B cell (primary cell): ENCODE results near the gene MUTYH. TPM values are rescaled to one million over a fixed set of nuclear protein-coding genes. Genes with fewer than 3 reads are reported as not detected.

Experiments
- ATAC-seq: fragments of 200-7000 bp; cut with Tn5 transposase; one replicate; pipeline ENCODE4 v1.10.0; 2021; ENCODE audit warnings: low read depth, mild to moderate bottlenecking, moderate number of reproducible peaks, moderate library complexity
- CTCF ChIA-PET: fragments of 350-600 bp; sonication (Branson Sonifier 250); formaldehyde crosslinking; loops from one replicate; lab custom pipeline; 2021; ENCODE audit warnings: antibody characterized with exemption, inconsistent platforms; lab: Charles Lee
- POLR2A ChIA-PET: fragments of 350-600 bp; sonication (Branson Sonifier 250); formaldehyde crosslinking; loops from one replicate; lab custom pipeline; 2021; ENCODE audit warnings: antibody characterized with exemption; lab: Charles Lee
- DNase-seq: peaks from one replicate; pipeline ENCODE4 v3.0.0; 2013
- H2AFZ ChIP-seq: 2 replicates; pipeline ENCODE4 v1.6.1; 2012; ENCODE audit warnings: mild to moderate bottlenecking, low read depth, low read length; ENCODE audit not compliant: insufficient read depth, poor library complexity, severe bottlenecking
- H3K27ac ChIP-seq, 2 donors: 1 replicate in 1 of 2; 2 replicates in 1 of 2; pipeline ENCODE4 v1.5.1; 2012 to 2013; ENCODE audit warnings: low read length in 2 of 2, mild to moderate bottlenecking in 2 of 2, moderate library complexity in 1 of 2
- H3K27me3 ChIP-seq, 4 experiments: fragments of 200-600 bp in 1 of 4; sonication (generic) in 1 of 4; replicated peaks in 1 of 4; 1 replicate in 2 of 4; 2 replicates in 2 of 4; pipeline versions ENCODE4 v1.6.1 to v1.7.0; 2013 to 2016; ENCODE audit warnings: low read length in 3 of 4, mild to moderate bottlenecking in 2 of 4, mixed read lengths in 1 of 4, moderate library complexity in 1 of 4; ENCODE audit not compliant: insufficient read depth in 4 of 4, control insufficient read depth in 3 of 4; ENCODE audit errors: control extremely low read depth in 1 of 4
- H3K36me3 ChIP-seq, 2 experiments: replicated peaks in 1 of 2; 1 replicate in 1 of 2; 2 replicates in 1 of 2; pipeline versions ENCODE4 v1.6.1 to v1.7.1; 2013; ENCODE audit warnings: low read length in 1 of 2; ENCODE audit not compliant: insufficient read depth in 2 of 2, control insufficient read depth in 1 of 2; ENCODE audit errors: control extremely low read depth in 1 of 2, extremely low read depth in 1 of 2
- H3K4me1 ChIP-seq, 2 donors: fragments of 200-600 bp in 1 of 2; sonication (generic) in 1 of 2; 1 replicate in 1 of 2; 2 replicates in 1 of 2; pipeline versions ENCODE4 v1.5.1 to v1.6.1; 2013 to 2017; ENCODE audit warnings: low read length in 2 of 2; ENCODE audit not compliant: control insufficient read depth in 2 of 2, insufficient read depth in 2 of 2
- H3K4me2 ChIP-seq: replicated peaks from 2 replicates; pipeline ENCODE3; 2012; ENCODE audit warnings: mild to moderate bottlenecking, low read depth, low read length; ENCODE audit not compliant: poor library complexity, severe bottlenecking
- H3K4me3 ChIP-seq, 5 experiments: fragments of 200-600 bp in 1 of 5; sonication (generic) in 1 of 5; 1 replicate in 3 of 5; 2 replicates in 2 of 5; pipeline versions ENCODE4 v1.5.1 to v1.7.0; 2011 to 2016; ENCODE audit warnings: low read length in 4 of 5, mild to moderate bottlenecking in 4 of 5, low read depth in 2 of 5, control low read depth in 1 of 5, moderate library complexity in 1 of 5; ENCODE audit not compliant: insufficient read depth in 1 of 5; ENCODE audit errors: control extremely low read depth in 1 of 5, extremely low read depth in 1 of 5
- H3K79me2 ChIP-seq: fragments of 200-600 bp; sonication (generic); one replicate; pipeline ENCODE4 v1.6.0; 2016; ENCODE audit warnings: low read length; ENCODE audit not compliant: control insufficient read depth, insufficient read depth
- H3K9ac ChIP-seq: fragments of 200-600 bp; sonication (generic); 2 replicates; pipeline ENCODE4 v1.6.1; 2017; ENCODE audit warnings: mild to moderate bottlenecking, low read length, moderate library complexity
- H3K9me3 ChIP-seq, 3 donors: one replicate each; pipeline versions ENCODE4 v1.6.1 to v1.7.1; 2013; ENCODE audit warnings: low read length in 2 of 3; ENCODE audit not compliant: control insufficient read depth in 2 of 3, insufficient read depth in 1 of 3; ENCODE audit errors: control extremely low read depth in 1 of 3
- H4K20me1 ChIP-seq: 2 replicates; pipeline ENCODE4 v1.6.0; 2012; ENCODE audit warnings: mild to moderate bottlenecking, low read length; ENCODE audit not compliant: insufficient read depth, control insufficient read depth, poor library complexity, severe bottlenecking
- H3K27ac Mint-ChIP-seq: one replicate; pipeline ENCODE4 v1.8.0; 2021; ENCODE audit warnings: mixed read lengths
- H3K27me3 Mint-ChIP-seq: one replicate; pipeline ENCODE4 v1.8.0; 2021; ENCODE audit warnings: mixed read lengths
- H3K4me1 Mint-ChIP-seq: one replicate; pipeline ENCODE4 v1.8.0; 2021; ENCODE audit warnings: mixed read lengths
- H3K4me3 Mint-ChIP-seq: one replicate; pipeline ENCODE4 v1.8.0; 2021; ENCODE audit warnings: mixed read lengths
- H3K9me3 Mint-ChIP-seq: one replicate; pipeline ENCODE4 v1.8.0; 2022; ENCODE audit warnings: mixed read lengths; ENCODE audit not compliant: insufficient read depth
- CTCF ChIP-seq: fragments of 200-600 bp; IDR thresholded peaks from one replicate; pipeline ENCODE4 v1.8.0; 2022; ENCODE audit warnings: antibody characterized with exemption, mild to moderate bottlenecking
- EZH2 ChIP-seq: IDR thresholded peaks from 2 replicates; pipeline ENCODE4 v1.6.1; 2012; ENCODE audit warnings: borderline replicate concordance, low read depth, mild to moderate bottlenecking, moderate library complexity, low read length; ENCODE audit not compliant: insufficient read depth, poor library complexity, severe bottlenecking
- WGBS: methylation state at CpG from one replicate; pipeline ENCODE4 v1.1.5; 2013; ENCODE audit warnings: missing lambda C conversion rate; ENCODE audit not compliant: insufficient coverage; 5-methylcytosine and 5-hydroxymethylcytosine counted together
- intact Hi-C: fragments of 100-400 bp; cut with micrococcal nuclease; formaldehyde crosslinking; loops from one replicate; pipeline ENCODE4 v1.10.0; 2022
- polyA plus RNA-seq: library from polyadenylated mRNA; depleted of rRNA; stranded (reverse); fragments of >200 nt; gene quantifications from 2 replicates; pipeline ENCODE4 v1.2.3, GENCODE V29; 2012
- total RNA-seq, 2 donors: library from RNA; stranded (reverse); fragments of 120-200 nt in 1 of 2; gene quantifications; 1 replicate in 1 of 2; 2 replicates in 1 of 2; pipeline versions ENCODE4 v1.2.3 to v1.2.4, GENCODE V29; 2013 to 2022

The MUTYH gene
- total and polyA plus RNA-seq, 2 donors (not counting 1 experiment from before 2014, with no cell fraction given) = 65.0 to 68.5 TPM

DNA sequence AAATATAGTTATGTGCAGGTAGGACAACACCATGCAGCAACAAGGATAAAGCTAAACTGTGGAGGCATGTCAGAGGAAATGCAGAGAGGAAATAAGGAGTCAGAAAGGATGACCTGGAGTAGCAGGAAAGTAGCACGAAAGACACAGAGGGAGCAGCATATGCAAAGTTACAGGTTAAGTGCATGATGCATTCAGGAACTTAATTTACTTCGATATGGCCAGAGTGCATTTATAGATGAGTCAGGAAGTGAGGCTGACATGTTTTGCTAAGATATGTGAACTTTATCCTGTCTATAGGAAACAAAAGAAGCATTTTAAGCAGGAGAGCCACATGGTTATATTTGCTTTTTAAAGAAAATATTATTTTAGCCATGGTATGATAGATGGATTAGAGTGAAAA, 15.4 kb upstream of the MUTYH start:
- Histone ChIP-seq H3K27me3 (no peaks in the 10 kb centered on the region), H3K4me3 (no peak overlapping the region), H3K9ac (no peak overlapping the region), H2AFZ (no peak overlapping the region), H3K4me2 (no peak overlapping the region), H4K20me1 (no peaks in the 10 kb centered on the region), H3K9me3 (no peaks in the 10 kb centered on the region), H3K27ac (no peak overlapping the region), H3K4me1 (peaks cover 7 to 9% of the 10 kb centered on the region in 2 donors), H3K79me2 (peaks cover 9% of the 10 kb centered on the region), H3K36me3 (peaks cover 0 to 9% of the 10 kb centered on the region in 2 experiments)
- intact Hi-C loops = no loop called here
- POLR2A ChIA-PET = no interaction called here
- no peaks in the 10 kb centered on the region for H3K9me3 Mint-ChIP-seq
- no peak overlapping the region for H3K27ac Mint-ChIP-seq
- CTCF ChIA-PET = interaction anchor here (0.8 to 12.2 kb wide), 5 partner anchors 15 to 341 kb away, joined by 3 to 478 read pairs (median 13); partner anchors contain the start of genes MUTYH, TESK2 and TOE1
- no peak overlapping the region for H3K4me3 Mint-ChIP-seq
- H3K27me3 Mint-ChIP-seq = no peaks in the 10 kb centered on the region
- no peak for DNase-seq
- ATAC-seq = no peak
- TF ChIP-seq EZH2 (no peak), CTCF (no peak)
- peaks cover 12% of the 10 kb centered on the region for H3K4me1 Mint-ChIP-seq
- 42% methylated on average over 1 of the region's 2 CpGs for WGBS

- no peaks in the 10 kb centered on the region for H3K27me3 ChIP-seq
- no peak for DNase-seq
- ChIA-PET POLR2A (no interaction called here), CTCF (interaction anchor here (0.5 to 12.2 kb wide), 5 partner anchors 15 to 340 kb away, joined by 3 to 478 read pairs (median 13); partner anchors contain the start of genes MUTYH, TESK2 and TOE1)
- intact Hi-C loops = no loop called here
- Mint-ChIP-seq H3K27ac (no peak overlapping the region), H3K4me3 (no peak overlapping the region), H3K4me1 (peaks cover 4% of the 10 kb centered on the region), H3K9me3 (no peaks in the 10 kb centered on the region), H3K27me3 (no peaks in the 10 kb centered on the region)
- 83% methylated on average over 1 of the region's 4 CpGs for WGBS
- no peak overlapping the region for H2AFZ ChIP-seq
- H3K36me3 ChIP-seq = peaks cover 0 to 9% of the 10 kb centered on the region in 2 experiments
- no peak overlapping the region for H3K9ac ChIP-seq
- no peaks in the 10 kb centered on the region for H4K20me1 ChIP-seq
- no peak overlapping the region for H3K4me2 ChIP-seq
- H3K4me1 ChIP-seq = peaks cover under 1 to 3% of the 10 kb centered on the region in 2 donors
- no peak for TF ChIP-seq EZH2
- TF ChIP-seq CTCF = no peak
- H3K4me3 ChIP-seq = no peak overlapping the region
- no peak for ATAC-seq
- H3K27ac ChIP-seq = no peak overlapping the region
- no peaks in the 10 kb centered on the region for H3K9me3 ChIP-seq
- peaks cover 9% of the 10 kb centered on the region for H3K79me2 ChIP-seq
These were observed 14.6 kb upstream of the MUTYH start for GRCh38 chr1:45354838-45355237.
